Keratinocyte (primary cell): ENCODE measurements around the gene DENND10.

Experiments
- CTCF ChIP-seq, 3 experiments: IDR thresholded peaks in 1 of 3; conservative IDR thresholded peaks in 1 of 3; optimal IDR thresholded peaks in 1 of 3; 2 replicates in 2 of 3; 3 replicates in 1 of 3; pipeline versions ENCODE3 to v1.5.1; 2011; ENCODE audit warnings: low read length in 3 of 3, mild to moderate bottlenecking in 3 of 3, moderate library complexity in 2 of 3, control low read depth in 1 of 3, inconsistent platforms in 1 of 3; ENCODE audit not compliant: insufficient read depth in 2 of 3; ENCODE audit errors: extremely low read depth in 1 of 3
- EZH2 ChIP-seq: IDR thresholded peaks from one replicate; pipeline ENCODE4 v1.6.1; 2012; ENCODE audit warnings: inconsistent platforms, mild to moderate bottlenecking, low read length, moderate library complexity

DNA sequence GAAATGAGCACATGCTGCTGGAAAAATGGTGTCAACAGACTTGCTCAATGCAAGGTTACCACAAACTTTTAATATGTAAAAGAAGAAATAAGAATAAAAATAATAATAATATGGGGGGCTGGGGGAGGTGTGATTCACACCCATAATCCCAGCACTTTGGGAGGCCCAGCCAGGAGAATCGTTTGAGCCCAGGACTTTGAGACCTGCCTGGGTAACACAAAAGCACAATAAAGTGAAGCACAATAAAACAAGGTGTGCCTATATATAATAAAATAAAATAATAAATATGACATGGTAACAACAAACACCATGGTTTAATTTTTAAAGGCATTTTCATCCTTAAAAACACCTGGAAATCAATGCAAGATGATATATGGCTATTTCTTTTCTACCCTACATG lies 48.4 kb upstream of the DENND10 start:
- no peak for TF ChIP-seq CTCF (optimal IDR thresholded peaks at IDR 0.05 in 1 of 3, IDR thresholded peaks at IDR 0.05 in 1 of 3, conservative IDR thresholded peaks at IDR 0.05 in 1 of 3; ENCODE audit: extremely low read depth in 1 of 3, insufficient read depth in 2 of 3, low read length in 3 of 3)
- TF ChIP-seq EZH2: no peak
